ENCODE results near the gene NID2. TPM values are rescaled to one million over a fixed set of nuclear protein-coding genes. Genes with fewer than 3 reads are reported as not detected.

NID2 gene
- total and polyA plus RNA-seq, 10 donors: 0.33 to 10.8 (median 3.4) TPM

- DNase-seq: no peak
- Histone ChIP-seq H3K9me3 (no peaks in the 10 kb centered on the region), H3K4me3 (no peak overlapping the region), H3K27me3 (replicated peaks in 1 of 7) (no peaks in the 10 kb centered on the region), H3K36me3 (no peaks in the 10 kb centered on the region), H3K4me1 (peaks cover 0 to 13% (median 0%) of the 10 kb centered on the region in 6 donors), H3K27ac (no peak overlapping the region)
- 0 to 92% (median 53%) methylated on average over 1 of the region's 1 CpG for WGBS, 5 donors
- TF ChIP-seq POLR2A (IDR thresholded peaks at IDR 0.05) (no peak), CTCF (IDR thresholded peaks at IDR 0.05 in 8 of 11, conservative IDR thresholded peaks at IDR 0.05 in 3 of 11) (no peak), POLR2AphosphoS5 (IDR thresholded peaks at IDR 0.05) (no peak)
- intact Hi-C loops (cut with DNase I; ENCODE audit: low total_unique reads): no loop called here
These were observed 14.2 kb downstream of the NID2 start for GRCh38 chr14:52054678-52055077.

GRCh38 chr14:52053044-52053443, 15.8 kb downstream of the NID2 start:
- H3K27ac ChIP-seq: peak overlapping the region in 4 of 8 donors; percentile 15 to 47 (median 33)
- intact Hi-C loops (cut with DNase I; ENCODE audit: low total_unique reads): no loop called here
- no peaks in the 10 kb centered on the region for H3K27me3 ChIP-seq (replicated peaks in 1 of 7)
- H3K36me3 ChIP-seq: no peaks in the 10 kb centered on the region
- no peak overlapping the region for H3K4me3 ChIP-seq
- 72 to 87% (median 82%) methylated on average over 5 of the region's 5 CpGs for WGBS, 5 donors
- H3K9me3 ChIP-seq: no peaks in the 10 kb centered on the region
- H3K4me1 ChIP-seq: peaks cover 0 to 13% (median 0%) of the 10 kb centered on the region in 6 donors
- TF ChIP-seq POLR2AphosphoS5 (IDR thresholded peaks at IDR 0.05) (no peak), POLR2A (IDR thresholded peaks at IDR 0.05) (no peak), CTCF (IDR thresholded peaks at IDR 0.05 in 8 of 11, conservative IDR thresholded peaks at IDR 0.05 in 3 of 11) (no peak)
- no peak for DNase-seq

- WGBS, 5 donors: 78 to 94% (median 83%) methylated on average over 7 of the region's 7 CpGs
- H3K4me1 ChIP-seq: peaks cover 0 to 13% (median 0%) of the 10 kb centered on the region in 6 donors
- no peak overlapping the region for H3K4me3 ChIP-seq
- peak overlapping the region in 5 of 8 donors; percentile 15 to 47 (median 23) for H3K27ac ChIP-seq
- H3K27me3 ChIP-seq (replicated peaks in 1 of 7): no peaks in the 10 kb centered on the region
- intact Hi-C loops (cut with DNase I; ENCODE audit: low total_unique reads): no loop called here
- H3K36me3 ChIP-seq: no peaks in the 10 kb centered on the region
- TF ChIP-seq CTCF (IDR thresholded peaks at IDR 0.05 in 8 of 11, conservative IDR thresholded peaks at IDR 0.05 in 3 of 11): no peak
- TF ChIP-seq POLR2A (IDR thresholded peaks at IDR 0.05): no peak
- TF ChIP-seq POLR2AphosphoS5 (IDR thresholded peaks at IDR 0.05): no peak
- H3K9me3 ChIP-seq: no peaks in the 10 kb centered on the region
- DNase-seq: no peak
These were observed 16.4 kb downstream of the NID2 start for GRCh38 chr14:52052288-52052943.

- Histone ChIP-seq H3K9me3 (no peaks in the 10 kb centered on the region), H3K27ac (peak overlapping the region in 4 of 8 donors; percentile 12 to 45 (median 18)), H3K4me1 (peaks cover 0 to 13% (median 0%) of the 10 kb centered on the region in 6 donors)
These were observed 17.0 kb downstream of the NID2 start for GRCh38 chr14:52051871-52052270.

More at GRCh38 chr14:52051871-52052270, 17.0 kb downstream of the NID2 start:
- 39 to 67% (median 55%) methylated on average over 2 of the region's 2 CpGs for WGBS, 5 donors
- TF ChIP-seq POLR2AphosphoS5 (IDR thresholded peaks at IDR 0.05): no peak
- TF ChIP-seq POLR2A (IDR thresholded peaks at IDR 0.05): no peak
- no peak for TF ChIP-seq CTCF (IDR thresholded peaks at IDR 0.05 in 8 of 11, conservative IDR thresholded peaks at IDR 0.05 in 3 of 11)
- intact Hi-C loops (cut with DNase I; ENCODE audit: low total_unique reads): no loop called here
- no peak overlapping the region for H3K4me3 ChIP-seq
- H3K36me3 ChIP-seq: no peaks in the 10 kb centered on the region
- H3K27me3 ChIP-seq (replicated peaks in 1 of 7): no peaks in the 10 kb centered on the region
- DNase-seq: no peak

All from spleen (tissue), 11 donors.